ENCODE measurements around the gene UBTD2.

Gene UBTD2

GRCh38 chr5:172266676-172267092 lies 16.9 kb downstream of the UBTD2 start:
- no peak for TF ChIP-seq CTCF (IDR thresholded peaks at IDR 0.05; ENCODE audit: low read depth, low read length, missing control alignments)
- H3K36me3 ChIP-seq (replicated peaks): no peaks in the 10 kb centered on the region
- H3K27ac ChIP-seq: no peak overlapping the region
- in situ Hi-C loops (cut with HindIII; ENCODE audit: low pct_ligation_motif_present, low sequenced_read_pairs): no loop called here
- H3K4me3 ChIP-seq (ENCODE audit: low read depth, low read length): no peak overlapping the region
- no peak for DNase-seq
- H3K27me3 ChIP-seq (replicated peaks): no peaks in the 10 kb centered on the region

- Histone ChIP-seq H3K4me3 (ENCODE audit: low read depth, low read length) (no peak overlapping the region), H3K36me3 (replicated peaks) (no peaks in the 10 kb centered on the region), H3K27ac (no peak overlapping the region), H3K27me3 (replicated peaks) (no peaks in the 10 kb centered on the region)
- no peak for TF ChIP-seq CTCF (IDR thresholded peaks at IDR 0.05; ENCODE audit: low read depth, low read length, missing control alignments)
- in situ Hi-C loops (cut with HindIII; ENCODE audit: low pct_ligation_motif_present, low sequenced_read_pairs): no loop called here
- no peak for DNase-seq
Observed at GRCh38 chr5:172266071-172266675, 17.4 kb downstream of the UBTD2 start.

GRCh38 chr5:172264815-172265395 lies 18.7 kb downstream of the UBTD2 start:
- in situ Hi-C loops (cut with HindIII; ENCODE audit: low pct_ligation_motif_present, low sequenced_read_pairs): no loop called here
- TF ChIP-seq CTCF (IDR thresholded peaks at IDR 0.05; ENCODE audit: low read depth, low read length, missing control alignments): no peak
- DNase-seq: no peak

GRCh38 chr5:172255444-172255843 lies 28.1 kb downstream of the UBTD2 start:
- in situ Hi-C loops (cut with HindIII; ENCODE audit: low pct_ligation_motif_present, low sequenced_read_pairs): no loop called here
- no peak for TF ChIP-seq CTCF (IDR thresholded peaks at IDR 0.05; ENCODE audit: low read depth, low read length, missing control alignments)
- Histone ChIP-seq H3K4me3 (ENCODE audit: low read depth, low read length) (no peak overlapping the region), H3K27ac (no peak overlapping the region), H3K27me3 (replicated peaks) (no peaks in the 10 kb centered on the region), H3K36me3 (replicated peaks) (peaks cover 2% of the 10 kb centered on the region)
- DNase-seq: no peak

More at GRCh38 chr5:172264815-172265395, 18.7 kb downstream of the UBTD2 start:
- Histone ChIP-seq H3K27me3 (replicated peaks) (no peaks in the 10 kb centered on the region), H3K27ac (no peak overlapping the region), H3K36me3 (replicated peaks) (no peaks in the 10 kb centered on the region), H3K4me3 (ENCODE audit: low read depth, low read length) (no peak overlapping the region)

GRCh38 chr5:172252501-172252900 lies 31.1 kb downstream of the UBTD2 start:
- TF ChIP-seq CTCF (IDR thresholded peaks at IDR 0.05; ENCODE audit: low read depth, low read length, missing control alignments): no peak
- in situ Hi-C loops (cut with HindIII; ENCODE audit: low pct_ligation_motif_present, low sequenced_read_pairs): no loop called here

DNA sequence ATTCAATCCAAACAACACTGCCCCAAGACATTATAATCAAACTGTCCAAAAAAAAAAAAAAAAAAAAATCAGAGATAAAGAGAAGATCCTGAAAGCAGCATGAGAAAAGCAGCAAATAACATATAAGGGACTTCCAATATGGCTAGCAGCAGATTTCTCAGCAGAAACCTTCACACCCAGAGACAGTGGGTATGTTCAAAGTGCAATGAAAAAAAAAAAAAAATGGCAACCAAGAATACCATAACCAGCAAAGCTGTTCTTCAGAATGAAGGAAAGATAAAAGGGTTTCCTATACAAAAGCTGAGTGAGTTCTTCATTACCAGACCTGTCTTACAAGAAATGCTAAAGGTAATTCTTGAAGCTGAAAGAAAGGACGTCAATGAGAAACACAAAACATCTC lies 32.1 kb downstream of the UBTD2 start:
- Histone ChIP-seq H3K27ac (no peak overlapping the region), H3K4me3 (ENCODE audit: low read depth, low read length) (no peak overlapping the region), H3K36me3 (replicated peaks) (peaks cover 2% of the 10 kb centered on the region), H3K27me3 (replicated peaks) (no peaks in the 10 kb centered on the region)
- in situ Hi-C loops (cut with HindIII; ENCODE audit: low pct_ligation_motif_present, low sequenced_read_pairs): no loop called here
- no peak for TF ChIP-seq CTCF (IDR thresholded peaks at IDR 0.05; ENCODE audit: low read depth, low read length, missing control alignments)
- no peak for DNase-seq

More at GRCh38 chr5:172252501-172252900, 31.1 kb downstream of the UBTD2 start:
- DNase-seq: no peak
- no peaks in the 10 kb centered on the region for H3K27me3 ChIP-seq (replicated peaks)
- H3K27ac ChIP-seq: no peak overlapping the region
- H3K36me3 ChIP-seq (replicated peaks): peaks cover 2% of the 10 kb centered on the region
- no peak overlapping the region for H3K4me3 ChIP-seq (ENCODE audit: low read depth, low read length)
